IMR-90 (cell line): ENCODE measurements around the gene TMA7. TPM values are rescaled to one million over a fixed set of nuclear protein-coding genes. Genes with fewer than 3 reads are reported as not detected.

ENCODE experiments used
- ATAC-seq: fragments of 200-7000 bp; cut with Tn5 transposase; 2 replicates; pipeline ENCODE4 v1.9.1; 2020; ENCODE audit warnings: low read depth, mild to moderate bottlenecking, moderate library complexity
- Bru-seq: library from RNA; stranded (reverse); fragments of 400-500 nt; gene quantifications from one replicate; lab custom pipeline; 2021; lab: Mats Ljungman, UMichigan
- BruChase-seq, 2 experiments: library from RNA; stranded (reverse); fragments of 400-500 nt; gene quantifications; one replicate each; lab custom pipeline; 2021; lab: Mats Ljungman, UMichigan
- BruUV-seq: library from RNA; stranded (reverse); fragments of 400-500 nt; replicated peaks from 2 replicates; lab custom pipeline; 2021; lab: Mats Ljungman, UMichigan
- CTCF ChIA-PET: fragments of 300-600 bp; formaldehyde crosslinking; extraction: SDS; loops from one replicate; lab custom pipeline; 2021; ENCODE audit warnings: antibody characterized with exemption; lab: Yijun Ruan, JAX
- POLR2A ChIA-PET: fragments of 300-600 bp; sonication (Branson Sonifier 250); formaldehyde crosslinking; loops from one replicate; lab custom pipeline; 2022; ENCODE audit warnings: antibody characterized with exemption; ENCODE audit not compliant: unreplicated experiment; lab: Charles Lee
- DNase-seq: peaks from one replicate; pipeline ENCODE4 v3.0.0; 2013
- H2AFZ ChIP-seq: replicated peaks from 2 replicates; pipeline ENCODE3; 2013; ENCODE audit warnings: low read length, mild to moderate bottlenecking; ENCODE audit not compliant: poor library complexity
- H2AK5ac ChIP-seq: 2 replicates; pipeline ENCODE4 v1.6.1; 2013; ENCODE audit warnings: low read depth, low read length, inconsistent platforms
- H2AK9ac ChIP-seq: replicated peaks from 2 replicates; pipeline ENCODE3; 2013; ENCODE audit warnings: mild to moderate bottlenecking, low read depth, low read length, moderate library complexity; ENCODE audit not compliant: poor library complexity
- H2BK120ac ChIP-seq: 2 replicates; pipeline ENCODE4 v1.6.1; 2013; ENCODE audit warnings: low read depth, low read length, inconsistent platforms
- H2BK15ac ChIP-seq: 3 replicates; pipeline ENCODE4 v1.6.1; 2013; ENCODE audit warnings: low read depth, low read length, inconsistent platforms
- H2BK20ac ChIP-seq: 2 replicates; pipeline ENCODE4 v1.6.1; 2013; ENCODE audit warnings: low read depth, mild to moderate bottlenecking, inconsistent platforms, low read length, moderate library complexity
- H2BK5ac ChIP-seq: 2 replicates; pipeline ENCODE4 v1.6.1; 2013; ENCODE audit warnings: mild to moderate bottlenecking, low read depth, low read length, inconsistent platforms; ENCODE audit not compliant: poor library complexity, severe bottlenecking
- H3K14ac ChIP-seq: replicated peaks from 2 replicates; pipeline ENCODE4 v1.6.1; 2013; ENCODE audit warnings: low read depth, low read length, inconsistent platforms
- H3K18ac ChIP-seq: 2 replicates; pipeline ENCODE4 v1.6.1; 2013; ENCODE audit warnings: low read depth, low read length, control low read depth
- H3K23ac ChIP-seq: 2 replicates; pipeline ENCODE4 v1.6.1; 2013; ENCODE audit warnings: low read depth, low read length, inconsistent platforms
- H3K27ac ChIP-seq: 2 replicates; pipeline ENCODE4 v1.5.1; 2013; ENCODE audit warnings: mild to moderate bottlenecking, control low read depth, low read length; ENCODE audit not compliant: insufficient read depth
- H3K27me3 ChIP-seq: 2 replicates; pipeline ENCODE4 v1.6.1; 2013; ENCODE audit warnings: low read length; ENCODE audit not compliant: control insufficient read depth, insufficient read depth
- H3K36me3 ChIP-seq: 2 replicates; pipeline ENCODE4 v1.6.1; 2013; ENCODE audit warnings: low read length, mixed read lengths; ENCODE audit not compliant: control insufficient read depth, insufficient read depth
- H3K4ac ChIP-seq: 2 replicates; pipeline ENCODE4 v1.6.1; 2013; ENCODE audit warnings: low read depth, low read length, inconsistent platforms
- H3K4me1 ChIP-seq: 2 replicates; pipeline ENCODE4 v1.6.1; 2013; ENCODE audit warnings: low read length, mixed read lengths; ENCODE audit not compliant: control insufficient read depth, insufficient read depth
- H3K4me2 ChIP-seq: 2 replicates; pipeline ENCODE4 v1.6.1; 2013; ENCODE audit warnings: low read depth, mild to moderate bottlenecking, control low read depth, low read length, moderate library complexity
- H3K4me3 ChIP-seq: 2 replicates; pipeline ENCODE4 v1.5.1; 2013; ENCODE audit warnings: low read depth, mild to moderate bottlenecking, control low read depth, low read length, moderate library complexity; ENCODE audit not compliant: insufficient read depth
- H3K56ac ChIP-seq: 2 replicates; pipeline ENCODE4 v1.6.1; 2013; ENCODE audit warnings: low read length, inconsistent platforms; ENCODE audit not compliant: insufficient read depth; ENCODE audit errors: extremely low read depth
- H3K79me1 ChIP-seq, 2 experiments: 2 replicates each; pipeline ENCODE4 v1.6.1; 2013; ENCODE audit warnings: low read length in 2 of 2, inconsistent platforms in 1 of 2, low read depth in 1 of 2
- H3K9ac ChIP-seq: 2 replicates; pipeline ENCODE4 v1.6.1; 2013; ENCODE audit warnings: low read depth, low read length, control low read depth
- H3K9me1 ChIP-seq: 2 replicates; pipeline ENCODE4 v1.6.1; 2013; ENCODE audit warnings: low read length, inconsistent platforms; ENCODE audit not compliant: insufficient read depth
- H3K9me3 ChIP-seq: 2 replicates; pipeline ENCODE4 v1.6.1; 2013; ENCODE audit warnings: low read length; ENCODE audit not compliant: control insufficient read depth, insufficient read depth
- H4K20me1 ChIP-seq: 2 replicates; pipeline ENCODE4 v1.6.1; 2013; ENCODE audit warnings: low read length, inconsistent platforms; ENCODE audit not compliant: insufficient read depth
- H4K5ac ChIP-seq: 2 replicates; pipeline ENCODE4 v1.6.1; 2013; ENCODE audit warnings: mild to moderate bottlenecking, low read depth, low read length, control low read depth
- H4K8ac ChIP-seq, 2 experiments: 2 replicates each; pipeline ENCODE4 v1.6.1; 2013; ENCODE audit warnings: low read depth in 2 of 2, low read length in 2 of 2, control low read depth in 1 of 2, inconsistent platforms in 1 of 2
- H4K91ac ChIP-seq: 2 replicates; pipeline ENCODE4 v1.6.1; 2013; ENCODE audit warnings: low read depth, low read length, inconsistent platforms; ENCODE audit not compliant: insufficient read depth
- BHLHE40 ChIP-seq: fragments of 150-350 bp; IDR thresholded peaks from 2 replicates; pipeline ENCODE4 v1.6.1; 2016; ENCODE audit warnings: mild to moderate bottlenecking, low read depth, low read length
- CEBPB ChIP-seq: IDR thresholded peaks from 2 replicates; pipeline ENCODE4 v1.6.1; 2012; ENCODE audit warnings: low read depth, low read length, improper control_type of control experiment
- CHD1 ChIP-seq: IDR thresholded peaks from 2 replicates; pipeline ENCODE4 v1.6.1; 2012; ENCODE audit warnings: low read depth, low read length, improper control_type of control experiment
- CTCF ChIP-seq: conservative IDR thresholded peaks from 2 replicates; pipeline ENCODE4 v1.5.1; 2012; ENCODE audit warnings: mild to moderate bottlenecking, low read depth, low read length, improper control_type of control experiment
- FOS ChIP-seq: fragments of 150-350 bp; IDR thresholded peaks from 2 replicates; pipeline ENCODE4 v1.6.1; 2016; ENCODE audit warnings: low read depth, low read length
- MAZ ChIP-seq: IDR thresholded peaks from 2 replicates; pipeline ENCODE4 v1.6.1; 2012; ENCODE audit warnings: low read depth, mild to moderate bottlenecking, low read length, improper control_type of control experiment, moderate library complexity, borderline replicate concordance
- MXI1 ChIP-seq: IDR thresholded peaks from 2 replicates; pipeline ENCODE4 v1.6.1; 2012; ENCODE audit warnings: low read depth, mild to moderate bottlenecking, low read length, moderate library complexity, borderline replicate concordance
- POLR2A ChIP-seq: IDR thresholded peaks from 2 replicates; pipeline ENCODE4 v1.6.1; 2012; ENCODE audit warnings: mild to moderate bottlenecking, low read depth, low read length
- RCOR1 ChIP-seq: IDR thresholded peaks from 2 replicates; pipeline ENCODE4 v1.6.1; 2012; ENCODE audit warnings: mild to moderate bottlenecking, low read length, improper control_type of control experiment; ENCODE audit not compliant: insufficient replicate concordance
- RFX5 ChIP-seq: IDR thresholded peaks from 2 replicates; pipeline ENCODE4 v1.8.0; 2012; ENCODE audit warnings: low read depth, mild to moderate bottlenecking, low read length, moderate library complexity
- SMC3 ChIP-seq: fragments of 150-350 bp; IDR thresholded peaks from 2 replicates; pipeline ENCODE4 v1.6.1; 2016; ENCODE audit warnings: low read depth, mild to moderate bottlenecking, antibody characterized with exemption, low read length, moderate library complexity
- USF2 ChIP-seq: fragments of 150-350 bp; IDR thresholded peaks from 2 replicates; pipeline ENCODE4 v1.6.1; 2017; ENCODE audit warnings: mild to moderate bottlenecking, antibody characterized with exemption, low read length, low read depth
- WGBS, 2 experiments: methylation state at CpG; one replicate each; pipeline versions ENCODE4 v1.1.5 to v1.1.7; 2013; ENCODE audit warnings: missing lambda C conversion rate in 2 of 2; ENCODE audit not compliant: insufficient read length in 1 of 2; ENCODE audit errors: extremely low coverage in 2 of 2; 5-methylcytosine and 5-hydroxymethylcytosine counted together
- dilution Hi-C: fragments of 300-500 bp; cut with HindIII; formaldehyde crosslinking; loops from one replicate; pipeline ENCODE4 v1.14.3; 2018; ENCODE audit warnings: low sequenced_read_pairs; ENCODE audit not compliant: unreplicated experiment
- in situ Hi-C: fragments of 300-500 bp; cut with MboI; formaldehyde crosslinking; loops from 3 replicates; pipeline ENCODE4 v1.14.3; 2019; ENCODE audit warnings: low sequenced_read_pairs, inconsistent platforms, mixed read lengths
- intact Hi-C: fragments of 100-400 bp; cut with micrococcal nuclease; formaldehyde crosslinking; loops from 2 replicates; pipeline ENCODE4 v1.10.0; 2022
- long read RNA-seq: library from polyadenylated mRNA; unstranded; transcript quantifications from one replicate; pipeline ENCODE4 v2.0.0, GENCODE V29; 2021; ENCODE audit not compliant: unreplicated experiment
- polyA plus RNA-seq, 3 experiments: library from polyadenylated mRNA; depleted of rRNA; stranded (reverse); fragments of >200 nt; gene quantifications; 2 replicates each; pipeline ENCODE4 v1.2.3, GENCODE V29; 2012; ENCODE audit warnings: low replicate concordance in 1 of 3
- total RNA-seq: library from RNA; depleted of rRNA; stranded (reverse); fragments of >200 nt; gene quantifications from 2 replicates; pipeline ENCODE4 v1.2.3, GENCODE V29; 2012; rRNA removed

The TMA7 gene
- 81.9 and 131 TPM in 2 replicates for total RNA-seq
- polyA plus RNA-seq (2012; rRNA removed) = 220 and 240 TPM in 2 replicates
- polyA plus RNA-seq (2012; cell fraction: cytosol; rRNA removed) = 76.2 and 162 TPM in 2 replicates
- 19.3 and 97.5 TPM in 2 replicates for polyA plus RNA-seq (2012; cell fraction: nucleus; rRNA removed; ENCODE audit: low replicate concordance)
- Bru-seq, nascent RNA = percentile 89 among the genes with signal in this experiment
- BruChase-seq, experiment 1, labeled RNA remaining after a 6-hour chase = percentile 81 among the genes with signal in this experiment
- BruChase-seq, experiment 2, labeled RNA remaining after a 2-hour chase = percentile 71 among the genes with signal in this experiment
- long read RNA-seq, transcript TMA7-201 (4 exons, 561 nt) = major isoform, 229 of 266 reads
- long read RNA-seq, transcript TMA7-202 (3 exons, 619 nt) = minor isoform, 9 of 266 reads
- long read RNA-seq, partial matches to known transcripts = 11 of 266 reads
- long read RNA-seq, other reads (novel, unspliced or antisense) = 17 of 266 reads

- Histone ChIP-seq H3K4me2 (peak within 1 kb of the TSS; percentile 99), H3K4me1 (0 out of 2 replicates have a peak, but pooled peaks cover 2% of the 10 kb centered on the region), H3K18ac (peak within 1 kb of the TSS; percentile 79), H4K20me1 (peaks cover 6% of the 10 kb centered on the region; the same call in 1 of the 2 replicates), H3K56ac (peak within 1 kb of the TSS; percentile 24), H2AK5ac (peak within 1 kb of the TSS; percentile 84), H3K4me3 (peak within 1 kb of the TSS; percentile 90), H3K9me3 (no peaks in the 10 kb centered on the region), H3K9ac (peak within 1 kb of the TSS; percentile 82), H2BK20ac (no peak within 1 kb of the TSS), H3K27ac (peak within 1 kb of the TSS; percentile 89), H3K23ac (peak within 1 kb of the TSS; percentile 90), H2BK15ac (no peak within 1 kb of the TSS), H2BK5ac (peak within 1 kb of the TSS; percentile 85), H4K5ac (peak within 1 kb of the TSS; percentile 99), H3K4ac (peak within 1 kb of the TSS; percentile 97), H2AFZ (peak within 1 kb of the TSS; percentile 93), H3K14ac (peak within 1 kb of the TSS; percentile 96), H2AK9ac (peak within 1 kb of the TSS; percentile 97), H3K9me1 (0 out of 2 replicates have a peak, but pooled peaks cover 4% of the 10 kb centered on the region), H3K36me3 (peaks cover 15% of the 10 kb centered on the region), H2BK120ac (peak within 1 kb of the TSS; percentile 78; the same call in 1 of the 2 replicates), H4K8ac (peak within 1 kb of the TSS; percentile 78 to 98), H3K79me1 (peaks cover 34 to 47% of the 10 kb centered on the region in 2 experiments), H3K27me3 (no peaks in the 10 kb centered on the region), H4K91ac (peak within 1 kb of the TSS; percentile 60)
- intact Hi-C loops (loop anchor here (10.0 kb wide), 1 partner anchor 195 kb away; the partner anchor contains the start of gene SLC26A6), dilution Hi-C loops (no loop called here), in situ Hi-C loops (loop anchor here (5.0 kb wide), 2 partner anchors 38 to 168 kb away; no protein-coding TSS in a partner anchor)
- no TSS peak for BruUV-seq
- ChIA-PET CTCF (interaction anchor here (0.6 to 2.8 kb wide), 4 partner anchors 39 to 230 kb away, joined by 3 to 15 read pairs (median 4); no protein-coding TSS in a partner anchor), POLR2A (no interaction called here)
- 0% methylated on average over 23 of the region's 54 CpGs; no CpG with 5 or more reads in 1 of the 2 experiments for WGBS, 2 experiments
- peak; percentile 97 for ATAC-seq
- peak; percentile 93 for DNase-seq
- TF ChIP-seq SMC3 = no peak
- TF ChIP-seq CTCF = no peak
- peak; percentile 23; the same call in 1 of the 2 replicates for TF ChIP-seq USF2
- TF ChIP-seq FOS = no peak
- TF ChIP-seq RCOR1 = no peak
- TF ChIP-seq MAZ = peak; percentile 73; the same call in 1 of the 2 replicates
- TF ChIP-seq CEBPB = no peak
- TF ChIP-seq MXI1 = 0 out of 2 replicates have a peak, but pooled peaks have one; percentile 26
- TF ChIP-seq CHD1 = no peak
- TF ChIP-seq POLR2A = peak; percentile 88
- TF ChIP-seq BHLHE40 = no peak
- TF ChIP-seq RFX5 = no peak
These were observed at the start of gene TMA7, which contains the start of gene CCDC51 for GRCh38 chr3:48439820-48440589. Gene TMA7, plus strand, starts transcription at chr3:48440257. Its CDS starts 40 bp downstream, at chr3:48440297. Gene CCDC51, minus strand, starts transcription at chr3:48440119. Its CDS starts 4,991 bp downstream, at chr3:48435128.
